ENCODE data around the gene FOXG1.

Gene FOXG1

DNA sequence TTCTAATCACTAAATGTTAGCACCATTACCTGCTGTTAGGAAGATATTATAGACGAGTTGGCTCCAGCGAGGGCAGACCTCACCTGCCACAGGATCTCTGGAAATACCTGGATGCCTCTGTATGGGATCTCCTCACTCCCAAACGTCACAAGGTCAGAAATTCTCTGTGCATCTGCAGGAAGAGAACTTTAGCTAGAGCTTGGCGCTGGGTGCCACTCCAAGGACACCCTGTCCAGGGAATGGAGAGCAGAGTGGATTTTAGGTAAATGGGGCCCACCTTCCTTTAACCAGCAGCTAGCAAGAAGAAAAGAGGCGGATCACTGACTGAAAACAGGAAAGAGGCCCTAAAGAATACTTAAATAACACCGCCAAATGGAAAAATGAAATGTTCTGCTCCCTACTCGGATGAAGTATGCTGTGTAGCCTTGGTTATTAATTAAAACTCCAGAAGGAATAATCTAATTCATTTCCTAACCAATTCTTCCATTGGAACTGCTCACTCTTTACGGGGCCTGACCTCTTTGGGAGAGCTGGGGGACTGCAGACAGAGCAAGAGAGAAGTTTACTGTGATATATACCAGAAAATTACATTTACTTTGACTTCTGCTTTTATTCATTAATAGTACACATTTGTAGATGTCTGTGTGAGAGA lies 4.2 kb upstream of the FOXG1 start:
- DNase-seq, result no peak

DNA sequence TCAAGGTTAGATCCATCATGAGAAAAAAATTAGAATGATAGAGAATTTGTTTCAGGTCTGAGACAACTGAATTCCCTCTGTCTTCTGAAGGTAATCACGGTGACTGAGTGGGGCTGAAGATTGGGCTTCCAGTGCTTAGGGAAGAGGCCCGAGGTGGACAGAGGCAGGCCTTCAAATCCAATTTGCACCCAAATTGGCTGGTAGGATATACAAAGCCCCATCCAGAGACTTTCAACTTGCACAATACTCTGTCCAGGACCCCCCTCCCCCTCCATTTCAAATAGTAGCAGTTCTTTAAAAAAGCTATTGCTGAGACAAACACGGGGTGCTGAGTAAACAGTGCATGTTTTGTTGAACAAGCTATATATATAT lies 3.6 kb upstream of the FOXG1 start:
- no peak for DNase-seq

DNA sequence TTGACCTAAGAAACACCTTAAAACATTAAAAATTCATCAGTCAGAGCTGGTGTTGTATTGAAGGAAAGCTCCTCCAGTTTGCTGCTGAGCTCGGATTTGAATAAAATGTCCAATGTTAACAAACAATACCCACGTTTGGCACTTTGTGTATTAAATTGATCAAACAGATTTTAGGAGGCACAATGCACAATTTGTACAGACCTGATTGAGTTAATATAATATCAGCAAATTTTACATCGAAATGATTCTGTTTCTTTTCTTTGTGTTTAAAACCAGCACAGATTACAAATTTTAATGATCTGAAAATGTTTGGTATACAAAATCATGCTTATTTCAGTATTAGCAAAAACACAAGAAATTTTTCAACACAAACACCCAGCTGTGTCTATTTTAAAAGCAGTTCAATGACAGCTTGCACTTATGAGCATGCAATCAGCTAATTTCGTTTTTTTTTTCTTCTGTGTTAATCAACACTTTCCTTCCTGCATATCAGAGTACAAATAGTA lies 2.8 kb upstream of the FOXG1 start:
- no peak for DNase-seq

DNA sequence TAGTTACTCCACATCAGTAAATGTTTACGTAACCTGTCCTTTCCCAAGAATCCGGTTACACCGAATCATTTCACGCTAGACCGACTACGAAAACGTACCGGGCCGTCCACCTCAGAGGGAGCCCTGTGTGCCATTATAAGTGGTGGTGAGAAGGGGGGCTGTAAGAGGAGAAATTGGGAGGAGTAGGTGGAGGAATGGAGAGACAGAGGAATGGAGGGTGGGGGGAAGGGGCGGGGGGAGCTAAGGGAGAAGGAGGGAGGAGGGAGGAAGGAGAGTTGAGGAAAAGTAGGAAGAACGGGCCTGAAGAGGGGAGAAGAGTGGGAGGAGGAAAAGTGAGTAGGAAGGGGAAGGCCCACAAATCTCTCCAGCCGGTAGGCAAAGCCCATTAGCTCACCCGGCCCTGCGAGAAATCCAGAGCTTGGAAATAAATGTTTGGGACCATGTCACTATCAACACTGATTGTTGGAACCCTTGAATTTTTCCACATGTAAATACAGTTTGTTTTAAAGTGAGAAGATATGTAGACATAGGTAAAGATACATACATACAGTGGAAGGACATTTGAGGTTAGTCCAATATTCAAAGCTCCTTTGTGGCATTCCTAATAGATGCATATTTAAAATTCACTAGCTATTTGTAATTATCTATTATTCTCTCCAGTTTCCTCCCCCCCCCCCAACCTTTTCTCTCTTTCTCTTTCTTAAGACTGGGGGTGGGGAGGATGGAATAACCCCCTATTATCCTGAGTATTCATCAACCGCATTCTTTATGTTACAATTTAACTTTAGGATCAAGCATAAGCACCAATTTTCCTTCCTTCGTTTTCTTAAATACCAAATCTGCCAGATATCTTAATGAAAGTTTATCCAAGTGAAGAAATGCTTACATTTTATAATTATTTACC lies 2.1 kb upstream of the FOXG1 start:
- no peak for DNase-seq

DNA sequence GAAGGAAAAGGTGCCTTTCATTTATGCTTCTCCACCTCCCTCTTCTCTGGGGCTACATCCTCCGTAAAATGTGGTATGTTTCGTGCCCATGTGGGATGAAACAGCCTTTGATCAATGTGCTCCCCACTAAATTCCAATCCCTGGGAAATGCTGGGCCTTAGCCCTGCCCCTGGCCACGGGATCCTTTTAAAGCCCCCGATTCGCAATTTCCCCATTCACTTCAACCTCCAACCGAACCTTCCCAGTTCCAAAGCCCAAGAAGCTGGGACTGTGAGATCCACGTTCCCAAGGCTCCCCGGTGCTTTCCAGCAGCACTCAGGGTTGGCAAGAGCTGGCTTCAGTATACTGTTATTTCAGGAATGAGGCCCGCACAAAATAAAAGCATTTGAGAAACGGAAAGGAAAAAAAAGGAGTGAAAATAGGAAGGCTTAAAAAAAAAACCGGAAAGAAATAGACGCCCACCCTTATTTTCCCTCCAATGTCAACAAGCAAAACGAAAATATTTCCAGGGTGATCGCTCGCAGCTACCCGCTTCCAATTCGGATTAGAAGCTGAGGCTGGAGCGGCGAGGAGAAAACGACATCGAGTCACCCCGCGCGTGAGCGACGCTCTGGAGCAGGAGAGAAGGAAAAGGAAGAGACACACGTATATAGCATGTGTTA lies 1.3 kb upstream of the FOXG1 start:
- no peak for DNase-seq

DNA sequence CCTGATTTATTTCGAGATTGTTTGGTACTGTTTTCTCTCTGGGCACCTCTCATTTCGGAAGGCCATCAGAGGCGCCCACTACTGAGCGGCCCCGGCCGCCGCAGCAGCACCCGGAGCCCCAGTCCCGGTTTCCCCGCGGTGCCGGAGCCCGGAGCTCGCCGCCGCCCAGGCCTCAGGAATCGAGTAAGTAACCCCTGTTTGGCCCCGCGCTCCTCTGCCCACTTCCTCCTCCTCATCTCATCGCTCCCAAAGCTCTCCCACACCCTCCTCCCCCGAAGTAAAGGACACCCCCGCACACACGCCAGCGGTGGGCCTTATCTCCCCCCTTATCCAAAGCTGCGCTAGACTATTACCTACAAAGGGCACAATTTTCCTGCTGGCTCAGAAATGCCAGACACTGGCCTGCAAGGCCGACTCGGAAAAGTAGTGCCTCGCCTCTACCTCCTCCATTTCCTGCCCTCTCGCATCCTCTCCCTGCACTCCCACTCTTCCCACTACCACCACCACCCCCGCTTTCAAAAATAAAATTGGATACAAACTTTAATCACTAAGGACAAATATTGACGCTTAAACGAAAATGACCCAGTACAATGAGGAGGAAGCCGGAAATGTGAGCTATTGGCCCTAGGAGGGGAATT lies 637 bp upstream of the FOXG1 start:
- no peak for DNase-seq

DNA sequence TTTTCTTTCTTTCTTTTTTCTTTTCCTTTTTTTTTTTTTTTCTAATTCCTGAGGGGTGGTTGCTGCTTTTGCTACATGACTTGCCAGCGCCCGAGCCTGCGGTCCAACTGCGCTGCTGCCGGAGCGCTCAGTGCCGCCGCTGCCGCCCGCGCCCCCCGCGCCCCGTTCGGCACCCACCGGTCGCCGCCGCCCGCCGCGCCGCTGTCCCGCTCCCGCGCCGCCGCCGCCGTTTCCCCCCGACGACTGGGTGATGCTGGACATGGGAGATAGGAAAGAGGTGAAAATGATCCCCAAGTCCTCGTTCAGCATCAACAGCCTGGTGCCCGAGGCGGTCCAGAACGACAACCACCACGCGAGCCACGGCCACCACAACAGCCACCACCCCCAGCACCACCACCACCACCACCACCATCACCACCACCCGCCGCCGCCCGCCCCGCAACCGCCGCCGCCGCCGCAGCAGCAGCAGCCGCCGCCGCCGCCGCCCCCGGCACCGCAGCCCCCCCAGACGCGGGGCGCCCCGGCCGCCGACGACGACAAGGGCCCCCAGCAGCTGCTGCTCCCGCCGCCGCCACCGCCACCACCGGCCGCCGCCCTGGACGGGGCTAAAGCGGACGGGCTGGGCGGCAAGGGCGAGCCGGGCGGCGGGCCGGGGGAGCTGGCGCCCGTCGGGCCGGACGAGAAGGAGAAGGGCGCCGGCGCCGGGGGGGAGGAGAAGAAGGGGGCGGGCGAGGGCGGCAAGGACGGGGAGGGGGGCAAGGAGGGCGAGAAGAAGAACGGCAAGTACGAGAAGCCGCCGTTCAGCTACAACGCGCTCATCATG lies 654 bp downstream of the FOXG1 start:
- DNase-seq, result no peak

DNA sequence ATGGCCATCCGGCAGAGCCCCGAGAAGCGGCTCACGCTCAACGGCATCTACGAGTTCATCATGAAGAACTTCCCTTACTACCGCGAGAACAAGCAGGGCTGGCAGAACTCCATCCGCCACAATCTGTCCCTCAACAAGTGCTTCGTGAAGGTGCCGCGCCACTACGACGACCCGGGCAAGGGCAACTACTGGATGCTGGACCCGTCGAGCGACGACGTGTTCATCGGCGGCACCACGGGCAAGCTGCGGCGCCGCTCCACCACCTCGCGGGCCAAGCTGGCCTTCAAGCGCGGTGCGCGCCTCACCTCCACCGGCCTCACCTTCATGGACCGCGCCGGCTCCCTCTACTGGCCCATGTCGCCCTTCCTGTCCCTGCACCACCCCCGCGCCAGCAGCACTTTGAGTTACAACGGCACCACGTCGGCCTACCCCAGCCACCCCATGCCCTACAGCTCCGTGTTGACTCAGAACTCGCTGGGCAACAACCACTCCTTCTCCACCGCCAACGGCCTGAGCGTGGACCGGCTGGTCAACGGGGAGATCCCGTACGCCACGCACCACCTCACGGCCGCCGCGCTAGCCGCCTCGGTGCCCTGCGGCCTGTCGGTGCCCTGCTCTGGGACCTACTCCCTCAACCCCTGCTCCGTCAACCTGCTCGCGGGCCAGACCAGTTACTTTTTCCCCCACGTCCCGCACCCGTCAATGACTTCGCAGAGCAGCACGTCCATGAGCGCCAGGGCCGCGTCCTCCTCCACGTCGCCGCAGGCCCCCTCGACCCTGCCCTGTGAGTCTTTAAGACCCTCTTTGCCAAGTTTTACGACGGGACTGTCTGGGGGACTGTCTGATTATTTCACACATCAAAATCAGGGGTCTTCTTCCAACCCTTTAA lies 1.5 kb downstream of the FOXG1 start:
- DNase-seq, result no peak

DNA sequence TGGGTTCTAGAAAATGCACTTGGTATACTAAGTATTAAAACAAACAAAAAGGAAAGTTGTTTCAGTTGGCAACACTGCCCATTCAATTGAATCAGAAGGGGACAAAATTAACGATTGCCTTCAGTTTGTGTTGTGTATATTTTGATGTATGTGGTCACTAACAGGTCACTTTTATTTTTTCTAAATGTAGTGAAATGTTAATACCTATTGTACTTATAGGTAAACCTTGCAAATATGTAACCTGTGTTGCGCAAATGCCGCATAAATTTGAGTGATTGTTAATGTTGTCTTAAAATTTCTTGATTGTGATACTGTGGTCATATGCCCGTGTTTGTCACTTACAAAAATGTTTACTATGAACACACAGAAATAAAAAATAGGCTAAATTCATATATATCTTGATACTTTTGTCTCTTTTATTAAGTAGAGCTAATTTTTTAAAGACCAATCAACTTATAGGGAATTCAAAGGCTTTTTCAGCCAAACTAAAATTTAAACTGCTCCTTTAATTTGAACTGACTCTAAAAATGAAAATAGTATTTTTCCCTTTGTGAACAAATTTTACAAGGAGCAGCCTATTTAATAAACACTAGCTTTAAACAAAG lies 2.8 kb downstream of the FOXG1 start:
- no peak for DNase-seq

DNA sequence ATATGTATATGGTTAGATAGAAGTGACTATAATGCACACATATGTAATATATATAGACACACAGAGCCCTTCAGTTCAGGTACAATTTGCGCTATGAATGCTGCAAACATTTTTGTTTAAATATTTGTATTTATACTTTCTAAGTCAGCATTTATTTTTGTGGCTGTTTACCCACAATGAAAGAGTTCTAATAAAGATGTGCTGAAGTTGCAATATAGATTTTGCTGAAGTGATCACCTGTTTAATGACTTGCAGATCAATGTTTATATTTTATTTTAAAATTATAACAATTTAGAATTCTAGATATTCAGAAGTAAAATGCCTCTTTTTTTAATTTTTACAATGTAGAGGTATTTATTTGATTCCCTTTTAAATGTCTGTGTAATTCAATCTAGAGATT lies 3.5 kb downstream of the FOXG1 start:
- no peak for DNase-seq

DNA sequence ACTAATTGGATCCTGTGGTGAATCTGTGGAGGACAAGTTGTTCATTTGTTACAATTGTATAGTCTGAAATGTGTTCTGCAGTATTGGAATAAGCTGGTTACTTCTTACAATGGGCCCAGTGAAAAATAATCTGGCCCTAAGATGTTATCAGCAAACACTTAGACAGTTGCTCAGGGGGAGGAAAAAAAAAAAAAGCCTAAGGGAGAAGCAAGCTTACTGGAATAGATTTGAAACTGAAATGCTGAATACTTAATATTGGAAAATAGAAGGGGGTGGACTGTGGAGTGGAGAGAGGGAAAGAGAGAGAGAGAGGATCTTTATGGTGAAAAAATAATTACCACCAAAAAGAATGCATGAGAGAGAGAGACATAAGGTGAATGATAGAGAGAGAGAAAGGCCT lies 4.0 kb downstream of the FOXG1 start:
- DNase-seq, result no peak

DNA sequence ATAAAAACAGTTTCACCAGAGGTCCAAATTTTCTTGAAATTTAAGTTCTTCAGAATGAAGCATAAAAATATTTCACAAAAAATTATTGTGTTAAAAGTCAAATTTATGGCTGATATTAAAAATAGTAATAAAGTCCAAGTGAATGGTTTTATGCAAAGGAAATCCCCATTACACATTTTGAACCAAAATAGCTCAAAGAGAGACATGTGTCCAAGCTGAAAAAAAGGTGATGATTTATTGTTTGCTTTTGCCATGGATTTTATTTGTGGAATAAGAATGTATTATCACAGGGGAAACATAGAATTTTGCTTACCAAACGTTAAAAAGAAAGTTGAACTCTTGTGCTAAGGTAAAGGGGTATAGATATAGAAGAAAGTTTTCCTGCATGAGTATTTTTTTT lies 4.6 kb downstream of the FOXG1 start:
- no peak for DNase-seq

DNA sequence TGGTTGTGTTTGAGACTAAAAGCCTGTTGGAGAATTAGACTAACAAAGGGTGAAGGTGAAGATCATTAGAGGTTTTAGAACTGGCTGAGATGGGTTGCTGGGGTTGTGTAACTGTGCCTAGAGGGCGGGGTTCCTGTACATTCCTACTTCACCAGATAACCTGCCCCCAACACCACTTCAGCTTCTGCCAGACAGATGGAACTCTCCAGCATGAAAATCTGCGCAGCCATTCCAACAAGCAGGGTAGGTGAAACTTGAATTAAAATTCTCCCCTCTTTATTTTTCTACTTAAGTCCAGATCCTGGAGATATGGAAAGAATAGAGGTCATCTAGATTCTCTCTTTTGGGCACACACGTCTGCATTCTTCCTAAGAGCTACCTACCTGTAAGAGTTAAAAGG lies 6.0 kb downstream of the FOXG1 start:
- DNase-seq, result no peak

DNA sequence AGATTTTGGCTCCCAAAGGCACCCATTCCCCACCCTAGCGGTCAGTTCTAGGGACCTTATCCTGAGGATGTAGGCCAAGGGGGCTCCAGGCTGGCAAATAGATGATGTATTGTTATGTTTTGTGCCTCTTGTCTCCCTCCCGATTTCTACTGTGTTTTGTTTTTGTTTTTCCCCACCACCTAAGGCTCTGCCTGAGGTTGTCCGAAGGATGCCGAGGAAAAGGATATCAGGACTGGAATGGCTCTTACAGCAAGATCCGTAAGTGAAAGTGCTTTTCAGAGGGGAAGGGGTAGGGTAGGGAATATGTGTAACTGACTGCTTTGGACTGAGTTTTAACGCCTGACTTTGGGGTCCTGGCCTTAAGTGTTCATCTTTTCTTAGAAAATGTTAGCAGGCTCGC lies 6.6 kb downstream of the FOXG1 start:
- no peak for DNase-seq

DNA sequence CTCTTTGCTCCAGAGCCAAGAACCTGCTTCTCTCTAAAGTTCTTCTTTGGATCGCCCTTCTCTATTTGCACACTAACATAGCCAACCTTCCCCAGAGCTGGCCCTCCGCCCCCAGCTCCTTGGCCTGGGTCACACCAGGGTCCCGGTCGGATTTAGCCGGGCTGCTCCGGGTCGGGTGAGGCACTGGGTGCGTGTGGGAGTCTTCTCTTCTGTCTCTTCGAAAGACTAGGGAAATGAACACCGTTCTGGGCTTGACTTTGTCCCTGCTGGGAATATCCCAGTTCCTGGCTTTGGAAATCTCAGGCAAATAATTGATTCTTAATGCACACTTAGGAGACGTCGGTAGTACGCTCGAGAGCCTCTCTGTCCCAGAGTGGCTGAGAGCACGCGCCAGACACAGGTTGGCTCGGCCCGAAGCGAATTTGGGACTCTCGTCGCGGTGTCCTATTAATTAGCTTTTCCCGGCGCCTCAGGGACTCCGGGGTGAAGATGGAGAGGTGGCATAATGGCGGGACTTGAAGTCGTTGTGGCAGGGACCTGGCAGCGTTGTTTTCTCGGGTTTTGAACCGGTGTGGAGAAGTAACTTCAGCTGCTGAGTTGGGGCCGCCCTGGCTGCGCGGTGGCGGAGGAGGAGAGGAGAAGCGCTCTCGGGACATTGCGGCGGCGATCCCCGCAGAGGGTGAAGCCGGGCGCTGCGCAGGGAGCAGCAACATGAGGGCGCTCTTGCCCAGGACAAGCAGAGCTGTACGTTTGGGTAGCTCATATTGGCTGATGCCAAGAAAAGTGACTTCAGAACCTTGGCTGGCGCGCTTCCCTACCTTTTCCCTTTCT lies 7.5 kb downstream of the FOXG1 start:
- no peak for DNase-seq

DNA sequence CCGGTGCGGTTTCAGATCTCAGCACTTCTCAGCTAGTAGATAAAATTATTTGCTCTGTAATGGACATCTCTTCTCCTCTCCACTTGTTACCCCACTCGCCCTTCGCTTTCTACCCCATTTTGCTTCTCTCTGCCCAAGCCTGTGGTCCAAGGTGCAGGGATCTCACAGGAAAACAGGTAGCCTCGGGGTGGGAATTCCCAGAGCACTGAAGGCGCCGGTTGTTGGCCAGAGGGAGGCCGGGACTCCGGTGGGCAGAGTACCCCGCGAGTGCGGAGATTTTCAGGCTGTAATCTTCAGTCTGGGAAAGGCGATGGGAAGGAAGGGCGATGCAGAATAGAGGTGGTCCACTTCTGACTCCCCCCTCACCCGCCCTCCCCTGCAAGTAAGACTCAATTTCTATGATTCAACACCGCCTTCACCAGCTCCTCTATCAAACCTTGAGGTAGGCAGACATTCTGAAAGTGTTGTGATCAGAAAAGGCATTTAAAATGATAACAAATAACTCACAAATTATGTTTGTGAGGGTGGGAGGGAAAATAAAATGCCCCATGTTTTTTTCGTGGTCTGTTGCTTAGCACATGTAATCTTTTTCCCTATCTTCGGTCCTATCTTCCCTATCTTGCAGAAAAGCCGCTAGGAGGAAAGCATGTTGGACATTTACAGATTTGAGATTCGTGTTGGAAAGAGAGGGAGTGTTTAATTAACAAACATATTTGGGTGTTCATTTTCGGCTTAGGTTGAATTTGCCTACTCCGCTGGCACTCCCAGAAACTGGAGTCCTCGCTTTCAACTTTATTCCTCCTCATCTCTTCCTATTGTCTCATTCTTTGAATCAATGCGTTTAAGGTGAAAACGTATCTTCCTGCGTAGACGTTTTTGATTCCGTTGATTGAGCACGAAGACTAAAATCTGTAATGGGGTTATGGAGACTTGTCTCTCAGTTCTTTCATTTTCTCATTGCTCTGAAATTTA lies 8.5 kb downstream of the FOXG1 start:
- no peak for DNase-seq

DNA sequence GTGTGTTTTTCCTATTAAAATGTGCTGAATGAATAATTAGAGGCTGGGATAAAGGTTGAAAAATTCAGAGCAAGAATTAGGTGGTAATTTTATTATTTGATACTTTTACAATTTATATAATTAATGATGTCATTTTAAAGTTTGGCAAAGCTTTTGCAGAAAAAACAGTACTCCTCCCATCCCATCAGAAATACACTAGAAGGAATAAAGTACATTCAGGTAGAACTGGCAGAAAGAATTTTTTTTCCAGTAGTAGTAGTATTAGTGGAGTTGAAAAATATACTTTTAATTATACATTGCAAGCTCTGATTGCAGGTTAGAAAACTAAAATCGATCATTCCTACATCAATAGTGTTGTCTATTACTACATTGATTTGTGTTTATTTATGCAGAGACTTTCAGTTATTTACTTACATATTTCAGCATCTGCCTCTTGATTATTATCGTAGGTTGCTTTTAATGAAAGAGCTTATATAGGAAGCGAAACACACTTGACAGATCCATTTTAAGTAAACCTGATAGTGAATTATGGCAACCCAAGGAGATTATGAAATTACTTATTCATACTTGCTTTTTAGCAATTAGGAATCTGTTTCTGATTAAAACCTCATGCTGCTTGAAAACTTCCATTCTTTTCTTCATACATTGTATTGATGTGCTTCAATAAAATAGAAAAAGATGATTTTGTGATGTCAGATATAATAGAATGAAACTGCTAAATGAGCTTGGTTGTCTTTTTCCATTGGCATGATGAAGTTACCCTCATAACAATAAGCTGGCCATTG lies 10.1 kb downstream of the FOXG1 start:
- DNase-seq, result no peak
